ENCODE measurements around the gene MAP3K6.

The MAP3K6 gene

GRCh38 chr1:27394925-27395324 lies 28.2 kb upstream of the MAP3K6 start:
- no peak overlapping the region for H3K4me3 ChIP-seq (ENCODE audit: low read depth, low read length)
- TF ChIP-seq, protein P1, sequence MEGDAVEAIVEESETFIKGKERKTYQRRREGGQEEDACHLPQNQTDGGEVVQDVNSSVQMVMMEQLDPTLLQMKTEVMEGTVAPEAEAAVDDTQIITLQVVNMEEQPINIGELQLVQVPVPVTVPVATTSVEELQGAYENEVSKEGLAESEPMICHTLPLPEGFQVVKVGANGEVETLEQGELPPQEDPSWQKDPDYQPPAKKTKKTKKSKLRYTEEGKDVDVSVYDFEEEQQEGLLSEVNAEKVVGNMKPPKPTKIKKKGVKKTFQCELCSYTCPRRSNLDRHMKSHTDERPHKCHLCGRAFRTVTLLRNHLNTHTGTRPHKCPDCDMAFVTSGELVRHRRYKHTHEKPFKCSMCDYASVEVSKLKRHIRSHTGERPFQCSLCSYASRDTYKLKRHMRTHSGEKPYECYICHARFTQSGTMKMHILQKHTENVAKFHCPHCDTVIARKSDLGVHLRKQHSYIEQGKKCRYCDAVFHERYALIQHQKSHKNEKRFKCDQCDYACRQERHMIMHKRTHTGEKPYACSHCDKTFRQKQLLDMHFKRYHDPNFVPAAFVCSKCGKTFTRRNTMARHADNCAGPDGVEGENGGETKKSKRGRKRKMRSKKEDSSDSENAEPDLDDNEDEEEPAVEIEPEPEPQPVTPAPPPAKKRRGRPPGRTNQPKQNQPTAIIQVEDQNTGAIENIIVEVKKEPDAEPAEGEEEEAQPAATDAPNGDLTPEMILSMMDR (IDR thresholded peaks at IDR 0.05; ENCODE audit: borderline replicate concordance, insufficient read depth, low read depth, low read length): no peak

DNA sequence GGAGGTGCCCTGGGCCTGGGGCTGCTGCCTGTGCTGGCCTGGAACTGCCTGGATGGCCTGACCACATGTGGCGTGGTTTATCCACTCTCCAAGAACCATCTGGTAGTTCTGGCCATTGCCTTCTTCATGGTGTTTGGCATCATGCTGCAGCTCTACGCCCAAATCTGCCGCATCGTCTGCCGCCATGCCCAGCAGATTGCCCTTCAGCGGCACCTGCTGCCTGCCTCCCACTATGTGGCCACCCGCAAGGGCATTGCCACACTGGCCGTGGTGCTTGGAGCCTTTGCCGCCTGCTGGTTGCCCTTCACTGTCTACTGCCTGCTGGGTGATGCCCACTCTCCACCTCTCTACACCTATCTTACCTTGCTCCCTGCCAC lies 27.5 kb upstream of the MAP3K6 start:
- TF ChIP-seq, protein P1 (IDR thresholded peaks at IDR 0.05; ENCODE audit: borderline replicate concordance, insufficient read depth, low read depth, low read length): no peak
- H3K4me3 ChIP-seq (ENCODE audit: low read depth, low read length): no peak overlapping the region

DNA sequence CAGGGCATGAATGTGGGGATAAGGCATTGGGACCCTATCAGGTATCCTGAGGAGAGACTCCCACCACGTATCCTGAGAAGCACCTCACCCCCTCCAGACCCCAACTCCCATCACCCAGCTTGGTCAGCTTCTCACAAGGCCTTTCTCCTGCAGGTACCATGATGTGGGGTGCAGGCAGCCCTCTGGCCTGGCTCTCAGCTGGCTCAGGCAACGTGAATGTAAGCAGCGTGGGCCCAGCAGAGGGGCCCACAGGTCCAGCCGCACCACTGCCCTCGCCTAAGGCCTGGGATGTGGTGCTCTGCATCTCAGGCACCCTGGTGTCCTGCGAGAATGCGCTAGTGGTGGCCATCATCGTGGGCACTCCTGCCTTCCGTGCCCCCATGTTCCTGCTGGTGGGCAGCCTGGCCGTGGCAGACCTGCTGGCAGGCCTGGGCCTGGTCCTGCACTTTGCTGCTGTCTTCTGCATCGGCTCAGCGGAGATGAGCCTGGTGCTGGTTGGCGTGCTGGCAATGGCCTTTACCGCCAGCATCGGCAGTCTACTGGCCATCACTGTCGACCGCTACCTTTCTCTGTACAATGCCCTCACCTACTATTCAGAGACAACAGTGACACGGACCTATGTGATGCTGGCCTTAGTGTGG lies 27.0 kb upstream of the MAP3K6 start:
- H3K4me3 ChIP-seq (ENCODE audit: low read depth, low read length): no peak overlapping the region
- TF ChIP-seq, protein P1 (IDR thresholded peaks at IDR 0.05; ENCODE audit: borderline replicate concordance, insufficient read depth, low read depth, low read length): no peak

DNA sequence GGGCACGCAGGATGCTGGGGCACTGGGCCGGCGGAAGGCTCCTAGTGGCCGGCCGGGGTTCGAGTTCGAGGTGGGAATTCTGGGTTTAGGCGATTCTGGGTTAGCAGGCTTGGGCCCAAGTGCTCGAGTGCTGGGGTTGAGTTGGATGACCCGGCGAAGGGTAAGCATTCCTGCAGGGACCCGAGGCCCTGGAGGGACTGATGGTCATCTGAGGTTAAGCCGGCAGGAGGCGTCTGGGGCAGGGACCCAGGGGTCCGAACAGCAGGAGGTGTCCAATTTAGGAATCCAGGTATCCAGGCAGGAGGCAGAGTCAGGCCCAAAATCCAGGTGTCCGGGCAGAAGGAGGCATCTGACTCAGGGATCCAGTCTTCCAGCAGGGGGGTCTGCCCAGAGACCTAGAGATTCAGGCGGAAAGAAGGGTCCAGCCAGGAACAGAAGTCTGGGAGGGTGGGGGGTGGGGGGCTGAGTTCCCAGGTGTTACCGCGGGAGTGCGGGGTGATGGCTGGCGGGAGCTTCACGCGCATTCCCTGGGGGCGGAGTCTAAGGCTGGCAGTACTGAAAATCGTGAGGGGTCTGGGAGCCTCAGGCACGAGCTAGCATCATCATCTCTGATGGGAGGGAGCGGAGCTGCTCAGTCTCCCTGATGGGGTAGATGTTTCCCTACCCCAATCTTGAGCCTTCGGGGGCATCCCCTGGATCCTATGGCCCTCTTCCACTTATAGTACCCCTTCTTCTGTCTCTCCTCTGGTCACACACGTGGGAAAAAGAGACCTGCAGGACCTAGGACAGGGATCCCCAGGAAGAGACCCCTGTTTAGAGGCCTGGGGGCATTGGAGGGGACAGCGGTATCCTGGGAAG lies 26.2 kb upstream of the MAP3K6 start:
- TF ChIP-seq, protein P1 (IDR thresholded peaks at IDR 0.05; ENCODE audit: borderline replicate concordance, insufficient read depth, low read depth, low read length): peak; percentile 19; the same call in 1 of the 2 replicates
- H3K4me3 ChIP-seq (ENCODE audit: low read depth, low read length): peak overlapping the region; percentile 58

DNA sequence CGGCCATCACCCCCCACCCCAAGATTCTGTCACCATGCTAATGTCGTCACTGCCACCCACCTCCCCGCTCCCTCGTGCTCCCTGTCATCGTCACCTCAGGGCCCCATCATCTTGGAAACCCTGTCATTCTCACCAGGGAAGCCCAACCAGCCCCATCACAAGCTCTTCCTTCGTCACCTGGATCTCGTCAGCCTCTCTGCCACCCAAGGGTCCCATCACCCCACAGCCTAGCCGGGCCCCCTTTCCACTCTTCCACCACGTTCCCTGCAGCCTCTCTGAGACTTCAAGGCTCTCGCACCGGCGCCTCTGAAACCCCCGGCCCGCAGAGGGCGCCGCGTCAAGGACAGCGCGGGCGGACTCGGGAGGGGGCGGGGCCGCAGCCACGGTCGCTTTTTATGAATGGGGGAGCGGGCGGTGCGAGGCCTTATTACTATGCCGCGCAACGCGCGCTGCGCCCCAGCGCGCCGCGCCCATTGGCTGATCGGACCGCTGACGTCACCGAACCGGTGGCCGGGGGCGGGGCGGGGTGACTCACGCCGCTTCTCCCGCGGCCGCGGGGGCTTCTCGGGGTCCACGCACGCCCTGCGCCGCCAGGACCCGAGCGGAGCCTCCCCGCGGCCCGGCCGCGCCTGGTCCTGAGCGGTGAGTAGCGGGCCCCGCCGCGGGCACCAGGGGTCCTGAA lies 25.5 kb upstream of the MAP3K6 start, which contains the start of gene GPR3:
TSS of gene GPR3 (plus strand) at position 527 of the 682 bp plus-strand sequence. CDS start 1,177 bp downstream, outside the sequence.
- H3K4me3 ChIP-seq (ENCODE audit: low read depth, low read length): peak within 1 kb of the TSS; percentile 58
- TF ChIP-seq, protein P1 (IDR thresholded peaks at IDR 0.05; ENCODE audit: borderline replicate concordance, insufficient read depth, low read depth, low read length): peak; percentile 61

GRCh38 chr1:27391511-27392095 lies 24.8 kb upstream of the MAP3K6 start:
- no peak overlapping the region for H3K4me3 ChIP-seq (ENCODE audit: low read depth, low read length)
- TF ChIP-seq, protein P1 (IDR thresholded peaks at IDR 0.05; ENCODE audit: borderline replicate concordance, insufficient read depth, low read depth, low read length): no peak
